Measurements from ENCODE around the gene LPCAT2. TPM values are rescaled to one million over a fixed set of nuclear protein-coding genes. Genes with fewer than 3 reads are reported as not detected.
A peak's percentile ranks its signal among the peaks of the same experiment; 100 is the strongest.

Gene LPCAT2
- total RNA-seq, 1 experiment from 2014 or later = 10.7 TPM

GRCh38 chr16:55473587-55473986 is 35.3 kb upstream of the LPCAT2 start:
- CTCF ChIA-PET = interaction anchor here (0.6 to 21.5 kb wide), 6 partner anchors 9 to 1139 kb away, joined by 3 to 619 read pairs (median 4); no protein-coding TSS in a partner anchor
- H3K36me3 Mint-ChIP-seq (ENCODE audit: insufficient read depth, unreplicated experiment) = no peaks in the 10 kb centered on the region
- TF ChIP-seq CTCF (IDR thresholded peaks at IDR 0.05; ENCODE audit: unreplicated experiment) = no peak
- no peaks in the 10 kb centered on the region for H3K9me3 Mint-ChIP-seq (ENCODE audit: unreplicated experiment)
- no TSS peak for BruUV-seq (replicated peaks)
- H3K4me1 Mint-ChIP-seq (ENCODE audit: insufficient read depth, unreplicated experiment) = peaks cover 28% of the 10 kb centered on the region
- DNase-seq (ENCODE audit: unreplicated experiment) = no peak
- H3K4me3 Mint-ChIP-seq (ENCODE audit: unreplicated experiment) = no peak overlapping the region
- intact Hi-C loops (cut with micrococcal nuclease) = no loop called here
- POLR2A ChIA-PET = interaction anchor here (0.7 to 1.3 kb wide), 3 partner anchors 9 to 42 kb away, joined by 3 to 5 read pairs (median 3); no protein-coding TSS in a partner anchor
- H3K27me3 Mint-ChIP-seq (ENCODE audit: insufficient read depth, unreplicated experiment) = peaks cover 5% of the 10 kb centered on the region
- no peak overlapping the region for H3K27ac Mint-ChIP-seq (ENCODE audit: low read depth, unreplicated experiment)

- TF ChIP-seq CTCF (IDR thresholded peaks at IDR 0.05; ENCODE audit: unreplicated experiment) = no peak
- intact Hi-C loops (cut with micrococcal nuclease) = no loop called here
- no peaks in the 10 kb centered on the region for H3K9me3 Mint-ChIP-seq (ENCODE audit: unreplicated experiment)
- H3K36me3 Mint-ChIP-seq (ENCODE audit: insufficient read depth, unreplicated experiment) = no peaks in the 10 kb centered on the region
- no peak overlapping the region for H3K27ac Mint-ChIP-seq (ENCODE audit: low read depth, unreplicated experiment)
- ChIA-PET POLR2A (interaction anchor here (0.9 kb wide), 1 partner anchor 58 kb away, joined by 3 read pairs; no protein-coding TSS in a partner anchor), CTCF (interaction anchor here (1.4 to 21.5 kb wide), 2 partner anchors 20 to 230 kb away, joined by 5 to 619 read pairs; no protein-coding TSS in a partner anchor)
- H3K4me3 Mint-ChIP-seq (ENCODE audit: unreplicated experiment) = no peak overlapping the region
- BruUV-seq (replicated peaks) = no TSS peak
- H3K27me3 Mint-ChIP-seq (ENCODE audit: insufficient read depth, unreplicated experiment) = peaks cover 12% of the 10 kb centered on the region
- peaks cover 38% of the 10 kb centered on the region for H3K4me1 Mint-ChIP-seq (ENCODE audit: insufficient read depth, unreplicated experiment)
- no peak for DNase-seq (ENCODE audit: unreplicated experiment)
Observed at GRCh38 chr16:55474821-55475220, 34.1 kb upstream of the LPCAT2 start.

- ChIA-PET CTCF (interaction anchor here (0.7 to 21.5 kb wide), 2 partner anchors 133 to 229 kb away, joined by 4 to 619 read pairs; no protein-coding TSS in a partner anchor), POLR2A (interaction anchor here (0.9 kb wide), 1 partner anchor 25 kb away, joined by 4 read pairs; no protein-coding TSS in a partner anchor)
- Mint-ChIP-seq H3K9me3 (ENCODE audit: unreplicated experiment) (no peaks in the 10 kb centered on the region), H3K36me3 (ENCODE audit: insufficient read depth, unreplicated experiment) (no peaks in the 10 kb centered on the region), H3K27ac (ENCODE audit: low read depth, unreplicated experiment) (no peak overlapping the region), H3K4me1 (ENCODE audit: insufficient read depth, unreplicated experiment) (peaks cover 39% of the 10 kb centered on the region), H3K4me3 (ENCODE audit: unreplicated experiment) (no peak overlapping the region), H3K27me3 (ENCODE audit: insufficient read depth, unreplicated experiment) (peaks cover 12% of the 10 kb centered on the region)
- BruUV-seq (replicated peaks) = no TSS peak
- TF ChIP-seq CTCF (IDR thresholded peaks at IDR 0.05; ENCODE audit: unreplicated experiment) = no peak
- DNase-seq (ENCODE audit: unreplicated experiment) = no peak
- intact Hi-C loops (cut with micrococcal nuclease) = no loop called here
Observed at GRCh38 chr16:55475919-55476318, 33.0 kb upstream of the LPCAT2 start.

GRCh38 chr16:55476625-55477533 is 32.0 kb upstream of the LPCAT2 start:
- POLR2A ChIA-PET = interaction anchor here (0.7 to 1.0 kb wide), 3 partner anchors 24 to 61 kb away, joined by 3 to 4 read pairs (median 3); no protein-coding TSS in a partner anchor
- Mint-ChIP-seq H3K27ac (ENCODE audit: low read depth, unreplicated experiment) (no peak overlapping the region), H3K36me3 (ENCODE audit: insufficient read depth, unreplicated experiment) (no peaks in the 10 kb centered on the region), H3K27me3 (ENCODE audit: insufficient read depth, unreplicated experiment) (peaks cover 12% of the 10 kb centered on the region), H3K9me3 (ENCODE audit: unreplicated experiment) (no peaks in the 10 kb centered on the region), H3K4me1 (ENCODE audit: insufficient read depth, unreplicated experiment) (peaks cover 36% of the 10 kb centered on the region), H3K4me3 (ENCODE audit: unreplicated experiment) (no peak overlapping the region)
- DNase-seq (ENCODE audit: unreplicated experiment) = peak; percentile 22
- CTCF ChIA-PET = interaction anchor here (0.7 to 1.5 kb wide), 3 partner anchors 12 to 259 kb away, joined by 4 to 6 read pairs (median 5); no protein-coding TSS in a partner anchor
- intact Hi-C loops (cut with micrococcal nuclease) = no loop called here
- no peak for TF ChIP-seq CTCF (IDR thresholded peaks at IDR 0.05; ENCODE audit: unreplicated experiment)
- no TSS peak for BruUV-seq (replicated peaks)
